ENCODE data around the gene KDM1B. TPM values are rescaled to one million over a fixed set of nuclear protein-coding genes. Genes with fewer than 3 reads are reported as not detected.
A peak's percentile ranks its signal among the peaks of the same experiment; 100 is the strongest.

The KDM1B gene
- total and polyA plus RNA-seq, 2 of the 8 experiments (the other 6 are each of a cell fraction or from before 2014, with no cell fraction given) = 3.7 to 7.5 TPM

DNA sequence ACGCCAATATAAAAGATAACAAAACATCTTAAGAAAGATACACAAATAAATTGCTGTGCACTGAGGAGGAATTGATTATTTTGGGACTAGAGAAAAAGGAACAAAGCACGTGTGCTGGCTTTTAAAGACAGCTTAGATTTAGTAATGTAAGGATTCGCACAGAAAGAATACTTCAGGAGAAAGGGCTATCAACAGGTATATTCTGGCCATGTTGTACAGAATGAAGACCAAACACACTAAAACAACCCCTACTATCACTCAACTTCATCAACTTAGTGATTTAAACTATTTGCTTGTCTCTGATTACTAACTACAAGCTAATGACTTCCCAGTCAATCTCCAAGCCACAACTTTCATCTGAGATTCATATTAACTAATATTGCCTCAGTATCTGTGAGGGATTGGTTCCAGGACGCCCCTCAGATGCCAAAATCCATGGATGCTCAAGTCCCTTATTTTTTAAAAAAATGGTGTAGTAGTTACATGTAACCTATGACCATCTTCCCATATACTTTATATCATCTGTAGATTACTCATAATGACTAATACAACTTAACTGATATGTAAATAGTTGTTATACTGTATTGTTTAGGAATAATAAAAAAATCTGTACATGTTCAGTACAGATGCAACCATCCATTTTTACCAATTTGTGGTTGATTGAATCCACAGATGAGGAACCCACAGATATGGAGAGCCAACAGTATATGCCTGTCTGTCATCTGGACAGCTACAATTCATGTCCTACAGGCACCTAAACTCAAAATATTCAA, 104.6 kb downstream of the KDM1B start:
- ChIA-PET POLR2A (ENCODE audit: partially characterized antibody) (interaction anchor here (0.6 to 1.6 kb wide), 7 partner anchors 7 to 139 kb away, joined by 3 to 6 read pairs (median 3); no protein-coding TSS in a partner anchor), CTCF (ENCODE audit: partially characterized antibody) (no interaction called here)
- Histone ChIP-seq H2BK5ac (ENCODE audit: low read depth, low read length) (no peak overlapping the region), H3K23me2 (ENCODE audit: low read depth, low read length) (peaks cover 11% of the 10 kb centered on the region), H4K91ac (replicated peaks; ENCODE audit: insufficient read length, low read length) (no peak overlapping the region), H4K20me1 (replicated peaks in 1 of 2; ENCODE audit: control insufficient read depth in 1 of 2, insufficient read depth in 2 of 2, low read length in 2 of 2) (peaks cover 19 to 23% of the 10 kb centered on the region in 2 experiments), H2BK20ac (ENCODE audit: low read length) (no peak overlapping the region), H3K4ac (replicated peaks; ENCODE audit: insufficient read length, low read depth, low read length) (no peak overlapping the region), H3K27ac (ENCODE audit: low read depth, low read length) (no peak overlapping the region), H2BK15ac (ENCODE audit: low read length) (no peak overlapping the region), H3K14ac (ENCODE audit: insufficient read length) (no peak overlapping the region), H2BK120ac (replicated peaks; ENCODE audit: low read depth, low read length) (no peak overlapping the region), H3K4me1 (replicated peaks in 1 of 4; ENCODE audit: control insufficient read depth in 3 of 4, insufficient read depth in 4 of 4, low read length in 3 of 4) (peaks cover 5 to 12% (median 8%) of the 10 kb centered on the region in 4 experiments), H3K9ac (replicated peaks in 1 of 4; ENCODE audit: extremely low read depth in 1 of 4, low read depth in 3 of 4, low read length in 3 of 4) (no peak overlapping the region; a peak in 1 of 7 replicates), H3K56ac (replicated peaks; ENCODE audit: insufficient read length, low read depth, low read length) (no peak overlapping the region), H3K18ac (ENCODE audit: extremely low read depth, low read length) (no peak overlapping the region), H3K9me3 (ENCODE audit: insufficient read depth in 2 of 2, low read depth in 1 of 2, low read length in 1 of 2) (no peaks in the 10 kb centered on the region), H3K4me2 (ENCODE audit: insufficient read depth in 1 of 2, low read depth in 2 of 2, low read length in 2 of 2) (peak overlapping the region in 1 of 2 experiments; percentile 82; a peak in 1 of 4 replicates), H4K5ac (ENCODE audit: insufficient read length, low read depth, low read length) (no peak overlapping the region), H3K79me1 (ENCODE audit: low read depth, low read length) (no peaks in the 10 kb centered on the region; the same call in 1 of the 2 replicates), H4K8ac (ENCODE audit: extremely low read depth, insufficient read depth, low read length) (no peak overlapping the region), H2AK5ac (ENCODE audit: low read depth, low read length) (no peak overlapping the region), H3K36me3 (ENCODE audit: control insufficient read depth in 2 of 4, insufficient read depth in 4 of 4, low read length in 3 of 4) (peaks cover 10 to 75% (median 28%) of the 10 kb centered on the region in 4 experiments), H3K79me2 (ENCODE audit: control insufficient read depth in 1 of 2, insufficient read depth in 2 of 2, low read length in 2 of 2) (peaks cover 55 to 93% of the 10 kb centered on the region in 2 experiments), H2BK12ac (ENCODE audit: low read depth, low read length) (no peak overlapping the region), H3K23ac (ENCODE audit: insufficient read length) (no peak overlapping the region), H3K4me3 (ENCODE audit: extremely low read depth in 1 of 4, insufficient read depth in 2 of 4, low read depth in 3 of 4, low read length in 4 of 4) (no peak overlapping the region), H3K27me3 (replicated peaks in 1 of 4; ENCODE audit: control insufficient read depth in 3 of 4, extremely low read depth in 1 of 4, insufficient read depth in 3 of 4, low read length in 3 of 4) (no peaks in the 10 kb centered on the region), H2AFZ (ENCODE audit: low read length) (no peak overlapping the region)
- WGBS, 2 experiments (ENCODE audit: extremely low coverage in 1 of 2, insufficient coverage in 1 of 2, insufficient read length in 1 of 2, insufficient replicate concordance in 2 of 2, low coverage in 1 of 2, low lambda C conversion rate in 2 of 2, missing lambda C conversion rate in 1 of 2) = 89% methylated on average over 4 of the region's 4 CpGs; no CpG with 5 or more reads in 1 of the 2 experiments
- FAIRE-seq = no peak
- no peak for DNase-seq (ENCODE audit: low read depth in 1 of 2, low spot score in 2 of 2)
- TF ChIP-seq KDM4A (IDR thresholded peaks at IDR 0.05; ENCODE audit: low read depth, low read length, severe bottlenecking) (no peak), POU5F1 (IDR thresholded peaks at IDR 0.05; ENCODE audit: low read depth, low read length) (no peak), CREB1 (IDR thresholded peaks at IDR 0.05) (no peak), RXRA (IDR thresholded peaks at IDR 0.05; ENCODE audit: insufficient read depth, low read depth, low read length) (no peak), HDAC2 (IDR thresholded peaks at IDR 0.05; ENCODE audit: borderline replicate concordance in 1 of 2, low read depth in 2 of 2, low read length in 2 of 2) (no peak), GTF2F1 (IDR thresholded peaks at IDR 0.05; ENCODE audit: borderline replicate concordance, low read depth, low read length) (no peak), RBBP5 (IDR thresholded peaks at IDR 0.05; ENCODE audit: borderline replicate concordance, low read depth, low read length) (no peak), KDM5A (IDR thresholded peaks at IDR 0.05; ENCODE audit: low read length) (no peak), FOSL1 (IDR thresholded peaks at IDR 0.05; ENCODE audit: insufficient read depth, low read depth, low read length) (no peak)
- TF ChIP-seq, protein P1, sequence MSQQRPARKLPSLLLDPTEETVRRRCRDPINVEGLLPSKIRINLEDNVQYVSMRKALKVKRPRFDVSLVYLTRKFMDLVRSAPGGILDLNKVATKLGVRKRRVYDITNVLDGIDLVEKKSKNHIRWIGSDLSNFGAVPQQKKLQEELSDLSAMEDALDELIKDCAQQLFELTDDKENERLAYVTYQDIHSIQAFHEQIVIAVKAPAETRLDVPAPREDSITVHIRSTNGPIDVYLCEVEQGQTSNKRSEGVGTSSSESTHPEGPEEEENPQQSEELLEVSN (IDR thresholded peaks at IDR 0.05) = no peak
